Esophagus muscularis mucosa (tissue), 4 donors: ENCODE measurements around the gene ZDHHC21. TPM values are rescaled to one million over a fixed set of nuclear protein-coding genes. Genes with fewer than 3 reads are reported as not detected.

Experiments
- DNase-seq: peaks from one replicate; pipeline ENCODE4 v3.0.0-alpha.2; 2017; ENCODE audit errors: extremely low spot score
- H3K27ac ChIP-seq, 4 donors: fragments of 200-600 bp; sonication (generic); replicated peaks in 1 of 4; 1 replicate in 3 of 4; 2 replicates in 1 of 4; pipeline ENCODE4 v1.5.1; 2016 to 2019; ENCODE audit warnings: mild to moderate bottlenecking in 1 of 4
- H3K27me3 ChIP-seq, 4 donors: fragments of 200-600 bp; sonication (generic); one replicate each; pipeline versions ENCODE4 v1.5.1 to v1.6.0; 2016 to 2019
- H3K36me3 ChIP-seq, 4 donors: fragments of 200-600 bp; sonication (generic); one replicate each; pipeline ENCODE4 v1.5.1; 2016 to 2019
- H3K4me1 ChIP-seq, 4 donors: fragments of 200-600 bp; sonication (generic); one replicate each; pipeline ENCODE4 v1.5.1; 2016 to 2019
- H3K4me3 ChIP-seq, 4 donors: fragments of 200-600 bp; sonication (generic); 1 replicate in 2 of 4; 2 replicates in 2 of 4; pipeline ENCODE4 v1.5.1; 2016 to 2019; ENCODE audit warnings: mild to moderate bottlenecking in 4 of 4, moderate library complexity in 1 of 4
- H3K9me3 ChIP-seq, 4 donors: fragments of 200-600 bp; sonication (generic); 1 replicate in 3 of 4; 2 replicates in 1 of 4; pipeline ENCODE4 v1.5.1; 2016 to 2019
- CTCF ChIP-seq, 3 experiments: fragments of 200-600 bp in 2 of 3; fragments of 450-650 bp in 1 of 3; sonication (generic) in 2 of 3; IDR thresholded peaks; one replicate each; pipeline ENCODE4 v1.5.1; 2017 to 2019; ENCODE audit warnings: antibody characterized with exemption in 3 of 3, mild to moderate bottlenecking in 2 of 3, moderate library complexity in 1 of 3
- EP300 ChIP-seq: sonication (generic); formaldehyde crosslinking; IDR thresholded peaks from one replicate; pipeline ENCODE4 v1.6.1; 2017; ENCODE audit warnings: antibody characterized with exemption
- POLR2A ChIP-seq: fragments of 450-650 bp; IDR thresholded peaks from one replicate; pipeline ENCODE4 v1.6.1; 2017; ENCODE audit warnings: antibody characterized with exemption, moderate library complexity, mild to moderate bottlenecking, low read depth
- POLR2AphosphoS5 ChIP-seq, 2 donors: sonication (generic); formaldehyde crosslinking; IDR thresholded peaks; one replicate each; pipeline ENCODE4 v1.6.1; 2017; ENCODE audit warnings: antibody characterized with exemption in 2 of 2
- WGBS: methylation state at CpG from one replicate; pipeline ENCODE4 v1.1.5; 2018; 5-methylcytosine and 5-hydroxymethylcytosine counted together
- intact Hi-C: fragments of 100-400 bp; cut with DNase I; formaldehyde crosslinking; loops from one replicate; pipeline ENCODE4 v1.15.1; 2023
- total RNA-seq, 4 donors: library from RNA; depleted of rRNA; stranded (reverse); fragments of >200 nt; gene quantifications; one replicate each; pipeline versions ENCODE4 v1.1.0 to v1.2.1, GENCODE V29; 2016

The ZDHHC21 gene
- total RNA-seq, 4 donors from 2014 or later = 7.6 to 11.6 (median 8.9) TPM

- no peak overlapping the region for H3K27ac ChIP-seq
- no peaks in the 10 kb centered on the region for H3K4me1 ChIP-seq
- H3K36me3 ChIP-seq = peaks cover 0 to 9% (median 4%) of the 10 kb centered on the region in 4 donors
- no peak for TF ChIP-seq POLR2AphosphoS5 (IDR thresholded peaks at IDR 0.05)
- TF ChIP-seq POLR2A = no peak
- no peak for TF ChIP-seq CTCF (IDR thresholded peaks at IDR 0.05)
- no peak for TF ChIP-seq EP300
- no peak for DNase-seq
- intact Hi-C loops = no loop called here
- WGBS = 80% methylated on average over 4 of the region's 4 CpGs
- no peaks in the 10 kb centered on the region for H3K27me3 ChIP-seq
- peaks cover 0 to 7% (median 0%) of the 10 kb centered on the region in 4 donors for H3K9me3 ChIP-seq
- H3K4me3 ChIP-seq = no peak overlapping the region
Observed at GRCh38 chr9:14584571-14584970, 108.7 kb downstream of the ZDHHC21 start.

- no peak for TF ChIP-seq EP300
- TF ChIP-seq POLR2A = no peak
- TF ChIP-seq POLR2AphosphoS5 (IDR thresholded peaks at IDR 0.05) = no peak
- no peak for TF ChIP-seq CTCF (IDR thresholded peaks at IDR 0.05)
- peaks cover 0 to 7% (median 0%) of the 10 kb centered on the region in 4 donors for H3K9me3 ChIP-seq
- intact Hi-C loops = no loop called here
- no peak for DNase-seq
- no peaks in the 10 kb centered on the region for H3K27me3 ChIP-seq
- no peaks in the 10 kb centered on the region for H3K4me1 ChIP-seq
- no peaks in the 10 kb centered on the region for H3K36me3 ChIP-seq
- H3K27ac ChIP-seq = no peak overlapping the region
- H3K4me3 ChIP-seq = no peak overlapping the region
Observed at GRCh38 chr9:14578030-14578429, 115.2 kb downstream of the ZDHHC21 start.

GRCh38 chr9:14574173-14574572 lies 119.1 kb downstream of the ZDHHC21 start:
- 69% methylated on average over 1 of the region's 1 CpG for WGBS
- no peaks in the 10 kb centered on the region for H3K27me3 ChIP-seq
- no peaks in the 10 kb centered on the region for H3K9me3 ChIP-seq
- H3K36me3 ChIP-seq = no peaks in the 10 kb centered on the region
- H3K4me1 ChIP-seq = no peaks in the 10 kb centered on the region
- TF ChIP-seq POLR2AphosphoS5 (IDR thresholded peaks at IDR 0.05) (no peak), POLR2A (no peak), CTCF (IDR thresholded peaks at IDR 0.05) (no peak), EP300 (no peak)
- intact Hi-C loops = no loop called here
- no peak overlapping the region for H3K27ac ChIP-seq
- no peak for DNase-seq
- no peak overlapping the region for H3K4me3 ChIP-seq

GRCh38 chr9:14573319-14573718 lies 119.9 kb downstream of the ZDHHC21 start:
- intact Hi-C loops = no loop called here
- 62% methylated on average over 4 of the region's 4 CpGs for WGBS

More at GRCh38 chr9:14573319-14573718, 119.9 kb downstream of the ZDHHC21 start:
- Histone ChIP-seq H3K9me3 (no peaks in the 10 kb centered on the region), H3K4me3 (no peak overlapping the region), H3K4me1 (no peaks in the 10 kb centered on the region), H3K27me3 (no peaks in the 10 kb centered on the region), H3K27ac (no peak overlapping the region), H3K36me3 (no peaks in the 10 kb centered on the region)
- TF ChIP-seq EP300 = no peak
- no peak for TF ChIP-seq POLR2A
- no peak for TF ChIP-seq POLR2AphosphoS5 (IDR thresholded peaks at IDR 0.05)
- TF ChIP-seq CTCF (IDR thresholded peaks at IDR 0.05) = no peak
- DNase-seq = no peak
